NCI-H524 treated with DMSO at 0.1 percent for 48 hours (cell line): ENCODE measurements around the gene ZNF521.
A peak's percentile ranks its signal among the peaks of the same experiment; 100 is the strongest.

Source experiments
- DNase-seq: peaks from one replicate; lab custom pipeline; 2025; lab: John Stamatoyannopoulos, UW

The ZNF521 gene

GRCh38 chr18:25123438-25124232 lies 228.3 kb downstream of the ZNF521 start:
- no peak for DNase-seq

GRCh38 chr18:25121442-25121841 lies 230.5 kb downstream of the ZNF521 start:
- no peak for DNase-seq

GRCh38 chr18:25113566-25113965 lies 238.4 kb downstream of the ZNF521 start:
- no peak for DNase-seq

DNA sequence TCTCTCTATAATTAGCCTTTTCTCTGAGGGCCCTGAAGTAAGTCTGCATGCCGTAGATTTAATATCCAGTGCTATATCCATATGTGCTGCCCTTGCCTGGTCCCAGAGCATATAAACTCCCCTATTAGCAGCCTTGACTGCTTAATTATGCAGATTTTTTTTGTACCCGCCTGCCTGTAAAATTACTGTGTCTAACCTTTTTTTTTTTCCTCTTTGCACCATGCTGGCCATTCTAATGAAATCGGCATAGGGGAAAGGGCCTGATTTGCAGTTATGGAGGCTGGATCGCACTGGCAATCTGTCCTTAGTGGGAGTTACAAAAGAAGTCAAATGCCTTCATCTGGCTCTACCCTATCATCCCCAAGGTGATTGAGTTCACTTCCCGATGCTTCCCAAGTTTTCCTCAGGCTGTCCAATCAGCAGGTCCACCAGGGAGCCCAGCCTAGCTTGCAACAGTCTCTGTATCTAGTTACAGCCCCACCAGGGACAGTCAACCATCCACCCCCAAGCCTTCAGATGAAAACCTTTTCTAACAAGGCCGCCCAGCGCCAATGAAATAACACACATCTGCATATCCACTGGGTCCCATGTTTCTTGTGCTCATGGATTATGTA lies 239.0 kb downstream of the ZNF521 start:
- DNase-seq: no peak

GRCh38 chr18:25111377-25112288 lies 240.3 kb downstream of the ZNF521 start:
- DNase-seq: peak; percentile 74

DNA sequence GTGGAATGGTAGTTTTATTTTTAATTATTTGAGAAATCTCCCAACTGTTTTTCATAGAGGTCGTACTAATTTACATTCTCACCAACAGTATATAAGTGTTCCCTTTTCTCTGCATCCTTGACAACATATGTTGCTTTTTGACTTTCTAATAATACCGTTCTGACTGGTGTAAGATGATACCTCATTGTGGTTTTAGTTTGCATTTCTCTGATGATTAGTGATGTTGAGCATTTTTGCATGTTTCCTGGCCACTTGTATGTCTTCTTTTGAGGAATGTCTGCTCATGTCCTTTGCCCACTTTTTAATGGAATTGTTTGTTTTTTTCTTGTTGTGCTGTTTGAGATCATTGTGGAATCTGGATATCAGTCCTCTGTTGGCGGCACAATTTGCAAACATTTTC lies 242.5 kb downstream of the ZNF521 start:
- DNase-seq: peak; percentile 21

DNA sequence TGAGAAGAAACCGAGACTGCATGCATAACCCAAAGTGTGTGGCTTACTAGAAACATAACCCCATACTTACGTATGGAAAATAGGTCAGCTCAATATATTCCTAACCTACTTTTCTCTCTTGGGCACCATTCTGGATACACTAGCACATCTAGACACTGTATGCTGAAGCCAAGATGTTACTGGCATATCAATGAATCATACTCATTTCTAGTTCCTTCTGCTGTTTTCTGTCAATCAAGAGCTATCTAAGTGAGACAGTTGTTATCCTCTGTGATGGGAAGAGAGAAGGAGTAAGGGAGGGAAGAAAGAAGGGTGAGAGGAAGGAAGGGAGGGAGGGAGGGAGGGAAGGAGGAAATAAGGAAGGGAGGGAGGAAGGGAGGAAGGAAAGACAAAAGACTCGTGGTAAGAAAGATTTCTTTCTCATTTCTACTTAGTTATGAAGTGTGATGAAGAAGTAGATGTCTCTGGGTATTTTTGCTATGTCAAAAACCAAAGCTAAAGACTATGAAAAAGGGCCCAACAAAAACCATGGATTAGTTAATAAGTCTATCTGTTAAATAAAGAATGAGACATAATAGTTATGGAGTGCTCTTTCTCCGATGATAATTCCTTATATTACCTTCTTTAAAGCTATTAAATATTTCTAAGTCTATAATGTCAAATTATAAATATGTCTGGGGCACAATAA lies 248.4 kb downstream of the ZNF521 start:
- no peak for DNase-seq

GRCh38 chr18:25102662-25103061 lies 249.3 kb downstream of the ZNF521 start:
- no peak for DNase-seq

DNA sequence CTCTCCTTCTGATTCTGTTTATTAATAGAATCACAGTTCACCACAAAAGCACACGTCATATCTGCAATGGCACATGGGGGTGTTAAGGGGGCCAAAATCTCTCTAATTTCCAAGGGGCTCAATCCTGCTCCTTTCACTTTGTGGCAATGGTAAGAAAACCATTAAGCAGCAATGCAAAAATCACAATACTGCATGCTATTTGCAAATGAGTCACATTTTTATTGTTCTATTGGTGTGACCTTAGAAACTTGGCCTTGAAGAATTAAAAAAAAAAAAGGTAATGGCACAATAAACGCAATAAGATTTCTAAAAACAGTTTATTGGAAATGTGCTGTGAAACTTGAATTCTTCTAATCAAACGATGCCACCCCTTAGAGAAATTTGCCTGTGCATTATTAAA lies 251.5 kb downstream of the ZNF521 start:
- DNase-seq: no peak

GRCh38 chr18:25099895-25100294 lies 252.1 kb downstream of the ZNF521 start:
- no peak for DNase-seq

- no peak for DNase-seq
Observed at GRCh38 chr18:25097569-25098056, 254.4 kb downstream of the ZNF521 start.

- DNase-seq: no peak
Observed at GRCh38 chr18:25097057-25097456, 254.9 kb downstream of the ZNF521 start.

DNA sequence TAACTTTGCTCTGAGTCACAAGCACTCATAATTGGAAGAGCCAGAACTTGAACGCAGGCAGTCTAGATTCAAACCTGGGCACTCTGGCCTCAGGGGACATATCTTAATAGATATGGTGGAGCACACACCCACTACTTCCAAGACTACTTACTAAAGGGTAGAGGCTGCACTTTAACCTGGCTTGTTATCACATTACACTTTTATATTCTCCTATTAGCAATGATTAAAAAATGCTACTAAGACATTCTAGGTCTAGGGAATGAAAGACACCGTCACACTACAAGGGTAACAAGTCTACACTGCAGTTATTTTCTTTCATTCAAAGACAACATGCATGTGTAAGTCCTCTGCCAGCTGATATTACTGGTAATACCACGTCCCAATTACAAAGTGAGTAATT lies 258.8 kb downstream of the ZNF521 start:
- no peak for DNase-seq

- DNase-seq: no peak
Observed at GRCh38 chr18:25089470-25089869, 262.5 kb downstream of the ZNF521 start.

DNA sequence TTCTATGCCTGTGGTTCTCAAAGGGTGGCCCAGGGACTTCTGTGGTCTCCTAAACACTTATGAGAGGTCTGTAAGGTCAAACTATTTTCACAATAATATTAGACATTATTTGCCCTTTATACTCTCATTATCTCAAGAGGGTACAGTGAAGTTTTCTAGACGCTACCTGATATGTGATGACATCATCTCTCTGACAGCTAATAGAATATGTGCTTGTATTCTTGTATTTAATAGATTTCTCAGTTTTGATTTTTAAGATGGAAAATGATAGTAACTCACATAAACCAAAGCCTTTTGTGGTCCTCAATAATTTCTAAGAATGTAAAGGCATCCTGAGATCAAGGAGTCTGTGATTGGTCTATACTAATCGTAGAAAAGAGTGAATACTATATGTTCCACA lies 265.1 kb downstream of the ZNF521 start:
- DNase-seq: no peak

DNA sequence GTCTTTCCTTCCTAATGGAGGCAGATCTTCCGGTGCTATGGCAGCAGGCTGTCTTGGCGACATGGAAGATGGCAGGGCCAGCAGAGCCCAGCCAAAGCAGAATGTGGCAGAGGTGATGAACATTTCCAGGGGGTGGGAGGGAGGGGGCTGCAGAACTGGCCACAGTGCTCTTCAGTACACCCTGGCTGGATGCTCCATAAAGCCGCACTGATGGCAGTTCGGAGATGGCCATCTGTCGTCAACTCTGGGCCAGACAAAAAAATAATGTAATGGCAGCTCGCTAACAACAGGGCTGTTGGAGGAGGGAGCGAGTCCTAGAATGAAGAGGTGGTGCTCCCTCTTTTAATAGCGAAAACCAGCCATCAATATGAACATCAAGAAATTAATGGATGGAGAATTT lies 271.0 kb downstream of the ZNF521 start:
- peak; percentile 17 for DNase-seq

DNA sequence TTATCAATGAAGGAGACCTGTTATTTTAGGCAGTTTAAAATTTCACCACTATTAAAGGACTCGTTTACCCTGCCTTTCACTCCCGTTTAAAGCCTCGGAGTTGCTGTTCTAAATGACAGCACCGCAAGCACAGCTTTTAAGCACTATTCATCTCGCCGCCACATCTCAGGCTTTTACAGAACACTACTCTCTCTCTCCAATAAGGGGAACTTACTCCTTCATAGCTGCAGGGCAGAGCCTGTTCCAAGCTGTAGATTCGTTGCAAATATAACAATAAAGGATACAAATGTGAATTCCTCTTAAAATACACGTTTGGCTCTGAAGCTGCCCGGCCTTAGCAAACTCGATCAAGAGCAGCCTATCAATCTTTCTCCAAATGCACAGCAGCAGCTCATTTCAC lies 271.8 kb downstream of the ZNF521 start:
- DNase-seq: no peak

DNA sequence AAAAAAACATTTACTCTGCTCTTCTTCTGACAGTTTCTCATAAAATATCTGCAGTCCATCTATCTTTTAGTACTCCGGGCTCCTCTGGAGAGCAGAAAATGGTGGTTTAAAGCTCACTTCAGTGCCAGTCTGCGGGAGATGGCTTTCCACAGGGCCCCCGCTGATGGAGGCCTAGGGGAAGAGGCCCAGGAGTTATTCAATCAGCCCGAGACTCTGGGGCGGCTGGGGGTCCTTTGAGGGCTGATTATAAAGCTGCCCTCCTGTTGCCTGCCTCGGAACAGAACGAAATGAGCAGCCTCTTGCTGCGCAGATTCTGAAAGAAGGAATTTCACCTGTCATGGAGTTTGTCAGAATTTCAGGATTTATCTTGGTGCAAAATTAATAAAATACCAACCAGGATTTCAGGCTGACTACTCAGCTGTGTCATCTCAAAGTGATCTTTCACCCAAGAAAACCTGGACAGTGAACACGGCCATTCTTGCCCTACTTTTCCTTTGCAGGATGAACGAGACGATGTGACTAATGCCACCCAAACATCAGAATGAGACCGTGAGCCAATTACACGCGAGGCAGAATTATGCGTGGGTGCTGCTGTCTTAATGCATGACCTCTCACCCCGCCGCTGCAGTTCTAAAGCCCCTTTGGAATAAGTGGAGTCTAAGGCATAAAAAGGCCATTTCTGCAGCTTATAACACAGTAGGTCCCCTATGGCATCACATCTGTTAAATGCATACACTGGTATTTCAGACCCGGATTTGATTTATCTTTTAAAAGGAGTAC lies 273.8 kb downstream of the ZNF521 start:
- no peak for DNase-seq

DNA sequence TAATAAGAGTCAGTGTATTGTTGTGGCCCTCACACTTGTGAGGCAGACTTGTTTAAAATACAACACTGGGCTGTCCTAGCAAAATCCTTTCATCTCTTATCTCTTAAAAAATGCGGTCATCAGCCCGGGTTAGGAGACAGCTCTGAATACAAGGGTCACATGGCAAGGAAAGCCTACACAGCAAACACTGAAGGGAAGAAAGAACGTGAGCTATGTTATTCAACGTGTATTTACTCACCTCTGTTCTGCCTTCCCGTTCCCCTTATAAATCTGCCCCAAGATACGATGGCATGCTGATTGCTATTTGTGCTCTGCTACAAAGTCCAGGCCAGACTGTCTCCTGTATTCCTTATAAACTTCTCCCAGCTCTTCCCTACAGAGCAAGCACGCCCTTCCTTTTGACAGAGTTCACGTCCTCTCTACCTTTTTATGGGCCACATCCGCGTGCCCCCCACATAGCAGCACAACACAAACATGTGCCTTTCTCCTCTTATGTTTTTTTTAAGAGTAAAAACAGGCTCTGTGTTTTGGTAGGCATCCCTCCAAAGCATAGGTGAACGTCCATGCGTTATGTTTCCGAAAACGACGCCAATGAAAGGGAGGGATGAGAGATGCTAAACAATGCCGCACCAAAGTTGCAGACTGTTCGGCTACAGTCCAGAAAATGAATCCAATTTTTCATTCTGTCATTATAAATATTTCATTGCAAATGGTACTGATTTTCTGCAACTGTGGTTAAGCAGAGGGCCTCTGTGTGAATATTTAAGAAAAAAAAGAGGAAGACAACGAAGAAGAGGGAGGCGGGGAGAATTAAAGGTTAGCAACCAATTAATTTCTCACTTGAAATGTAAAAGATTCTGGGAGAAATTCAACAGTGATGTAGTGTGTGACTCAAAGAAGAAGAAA lies 274.7 kb downstream of the ZNF521 start:
- no peak for DNase-seq

- DNase-seq: no peak
Observed at GRCh38 chr18:25075783-25076182, 276.2 kb downstream of the ZNF521 start.
